ENCODE results near the gene CCDC89. TPM values are rescaled to one million over a fixed set of nuclear protein-coding genes. Genes with fewer than 3 reads are reported as not detected.
A peak's percentile ranks its signal among the peaks of the same experiment; 100 is the strongest.

The CCDC89 gene
- polyA plus RNA-seq (2014; cell fraction: cytosol; rRNA removed), result 5.9 and 7.1 TPM in 2 replicates
- 4.6 and 5.6 TPM in 2 replicates for polyA plus RNA-seq (2014; cell fraction: nucleus; rRNA removed)

DNA sequence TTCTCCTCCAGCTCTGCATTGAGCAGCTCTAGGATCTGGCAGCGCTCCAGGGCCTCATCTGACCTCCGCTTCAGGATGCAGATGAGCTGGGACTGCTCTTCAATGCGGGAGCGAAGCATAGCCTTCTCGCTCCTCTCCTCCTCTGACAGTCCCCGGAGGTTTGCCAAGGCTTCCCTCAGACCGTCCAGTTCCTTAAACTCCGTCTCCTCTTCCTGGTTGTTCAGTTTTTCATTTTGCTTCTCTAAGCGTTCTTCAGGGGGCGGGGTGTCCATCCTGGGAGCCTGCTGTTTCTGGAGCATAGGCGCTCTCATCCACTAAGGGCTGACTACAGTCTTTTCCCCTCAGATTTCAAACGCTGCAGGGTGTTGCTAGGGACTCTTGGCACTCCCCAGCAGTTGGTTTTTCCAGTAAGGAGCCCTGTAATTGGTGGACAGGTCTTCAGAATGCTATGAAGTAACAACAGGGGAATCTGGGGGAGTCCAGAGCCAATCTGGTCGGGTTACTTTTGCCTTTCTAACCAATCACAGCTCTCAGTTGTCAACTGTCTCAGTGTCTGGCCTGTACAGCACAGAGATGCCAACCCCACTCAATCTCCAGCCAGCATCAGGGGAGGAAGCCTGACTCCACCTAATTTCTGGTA, at the start of gene CCDC89:
TSS of gene CCDC89 (minus strand) at position 376 of the 640 bp plus-strand sequence. CDS start at position 311, 65 bp downstream.
- DNase-seq (ENCODE audit: low spot score), result peak; percentile 98

DNA sequence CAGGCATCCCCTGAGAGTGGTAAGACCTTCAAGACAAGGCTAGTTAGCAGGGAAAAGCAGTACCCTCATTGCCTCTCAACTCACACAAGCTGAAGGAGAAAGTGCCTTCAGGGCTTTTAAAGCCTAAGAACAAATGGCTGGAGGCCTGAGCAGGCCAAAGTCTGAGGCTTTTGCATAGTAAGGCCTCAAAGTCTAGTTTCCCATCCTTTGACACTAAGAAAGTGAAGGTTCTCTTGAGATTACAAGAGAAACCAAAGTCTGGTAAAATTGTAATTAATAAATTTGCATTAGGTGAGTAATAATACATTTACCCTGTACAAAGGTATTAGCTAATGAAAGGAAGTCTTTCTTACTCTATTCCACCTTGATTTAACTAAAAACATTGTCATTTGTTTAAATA, 47.0 kb upstream of the CCDC89 start:
- DNase-seq (ENCODE audit: low spot score), result no peak

DNA sequence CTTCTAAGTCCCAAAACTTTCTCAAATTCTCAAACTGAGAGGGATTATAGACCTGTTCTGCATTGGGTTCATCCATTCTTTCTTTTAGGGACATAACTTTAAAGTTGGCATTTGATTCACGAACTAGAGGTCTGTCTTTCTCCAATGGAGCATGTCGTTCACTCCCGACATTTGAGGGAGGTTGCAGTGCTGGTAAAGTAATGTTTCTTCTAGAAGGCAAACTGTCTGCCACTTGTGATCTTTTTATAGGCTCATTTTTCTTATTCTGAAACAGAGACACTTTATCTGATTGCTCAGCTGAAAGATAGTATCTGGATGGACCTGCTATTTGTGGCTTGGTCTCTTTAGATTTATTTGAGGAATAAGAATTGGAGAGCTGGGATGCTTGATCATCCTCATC, 40.4 kb upstream of the CCDC89 start:
- no peak for DNase-seq (ENCODE audit: low spot score)

DNA sequence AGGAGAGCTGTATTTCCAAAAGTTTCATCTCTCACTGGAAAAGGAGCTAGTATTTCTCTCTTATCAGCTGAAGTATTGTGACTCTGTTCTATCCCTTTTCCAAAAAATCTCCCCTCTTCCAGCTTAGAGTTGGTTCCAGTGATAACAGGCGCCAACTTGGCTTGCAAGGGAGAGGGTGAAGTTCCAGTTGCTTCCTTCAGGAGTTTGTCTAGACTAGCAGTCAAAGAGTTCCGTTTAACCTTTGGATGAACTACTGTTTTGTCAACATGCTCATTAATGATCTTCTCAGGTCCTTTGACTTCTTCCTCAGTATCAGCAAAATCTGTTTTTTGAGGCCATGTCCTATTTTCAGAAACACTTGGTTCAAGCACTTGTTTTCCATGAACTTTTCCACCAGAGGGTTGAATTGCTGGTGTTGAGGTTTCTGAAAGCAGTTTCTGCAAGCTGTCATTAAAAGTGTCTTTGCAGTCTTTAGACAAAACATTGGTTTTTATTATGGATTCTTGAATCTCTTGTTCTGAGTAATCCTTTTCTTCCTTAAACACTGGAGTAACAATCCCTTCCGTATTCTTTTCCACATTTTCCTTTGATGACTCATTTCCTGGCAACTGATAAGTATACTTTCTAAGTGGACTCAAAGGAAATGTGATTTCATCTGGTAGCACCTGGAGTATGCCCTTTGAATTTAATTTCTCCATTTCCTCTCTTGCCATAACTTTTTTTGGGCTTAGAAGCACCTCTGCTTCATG, 39.7 kb upstream of the CCDC89 start:
- no peak for DNase-seq (ENCODE audit: low spot score)

DNA sequence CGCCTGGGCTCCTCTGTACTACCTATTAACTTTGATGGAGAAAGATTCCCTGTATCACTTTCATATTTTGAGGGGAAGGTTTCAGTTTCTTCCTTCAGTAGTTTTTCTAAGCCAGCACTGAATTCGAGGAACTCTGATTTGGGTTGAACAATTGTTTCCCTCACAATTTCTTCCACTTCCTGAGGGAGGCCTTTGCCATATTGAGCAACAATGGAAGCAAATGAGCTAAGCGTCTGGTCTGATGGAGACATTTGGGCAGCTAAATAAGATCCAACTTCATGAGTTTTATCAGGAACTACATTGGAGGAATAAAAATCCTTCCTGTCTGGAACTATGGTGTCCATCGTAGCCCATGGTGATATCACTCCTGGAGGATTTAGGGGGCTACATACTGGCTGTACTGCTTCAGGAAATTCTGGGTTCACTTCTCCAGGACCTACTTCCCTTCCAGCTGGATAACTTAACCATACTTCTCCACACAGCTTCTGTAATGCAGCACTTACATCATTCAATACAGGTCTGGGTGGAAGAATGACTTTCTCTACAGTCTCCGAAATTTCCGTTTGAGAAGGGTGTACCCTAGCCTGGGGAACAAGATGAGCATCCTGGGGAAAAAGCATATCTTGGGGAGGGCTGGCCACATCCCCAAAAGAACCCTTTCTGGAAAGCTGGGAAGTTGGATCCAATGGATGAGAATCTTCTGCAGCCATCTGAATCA, 38.9 kb upstream of the CCDC89 start:
- no peak for DNase-seq (ENCODE audit: low spot score)

DNA sequence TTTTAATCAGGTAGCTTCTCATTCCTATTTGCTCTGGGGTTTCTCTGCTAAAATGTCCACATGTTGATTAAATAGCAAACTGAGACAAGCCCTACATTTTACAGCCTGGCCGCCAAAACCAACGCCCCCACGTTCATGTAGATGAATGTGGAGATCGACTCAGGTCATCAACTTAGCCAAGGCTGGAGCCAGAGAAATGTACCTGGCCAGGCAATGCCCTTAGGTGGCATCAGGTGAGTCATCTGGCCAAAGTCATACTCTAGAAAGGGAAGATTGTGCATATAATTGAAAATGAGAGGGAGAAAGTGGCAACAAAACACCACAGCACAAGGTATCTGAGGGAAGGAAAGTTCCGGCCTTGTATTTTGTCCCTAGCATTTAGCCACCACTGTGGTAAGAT, 37.1 kb upstream of the CCDC89 start:
- DNase-seq (ENCODE audit: low spot score), result no peak

DNA sequence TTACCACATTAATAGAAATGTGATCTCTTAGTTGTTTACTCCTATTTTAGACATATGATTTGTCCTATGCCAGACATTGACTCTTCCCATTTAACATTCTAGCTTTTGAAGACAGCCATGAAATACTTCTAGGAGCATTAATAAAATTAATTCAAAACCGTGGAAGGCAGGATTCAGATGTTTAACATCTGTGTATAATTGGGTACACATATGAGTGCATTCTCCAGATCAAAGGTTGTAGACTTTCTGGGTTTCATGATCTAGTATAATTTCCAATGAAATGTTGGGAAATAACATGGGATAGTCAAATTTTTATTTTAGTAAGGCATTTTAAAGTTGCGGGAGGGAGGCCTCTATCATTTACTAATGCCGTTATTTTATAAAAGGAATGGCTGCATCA, 35.2 kb upstream of the CCDC89 start:
- no peak for DNase-seq (ENCODE audit: low spot score)

DNA sequence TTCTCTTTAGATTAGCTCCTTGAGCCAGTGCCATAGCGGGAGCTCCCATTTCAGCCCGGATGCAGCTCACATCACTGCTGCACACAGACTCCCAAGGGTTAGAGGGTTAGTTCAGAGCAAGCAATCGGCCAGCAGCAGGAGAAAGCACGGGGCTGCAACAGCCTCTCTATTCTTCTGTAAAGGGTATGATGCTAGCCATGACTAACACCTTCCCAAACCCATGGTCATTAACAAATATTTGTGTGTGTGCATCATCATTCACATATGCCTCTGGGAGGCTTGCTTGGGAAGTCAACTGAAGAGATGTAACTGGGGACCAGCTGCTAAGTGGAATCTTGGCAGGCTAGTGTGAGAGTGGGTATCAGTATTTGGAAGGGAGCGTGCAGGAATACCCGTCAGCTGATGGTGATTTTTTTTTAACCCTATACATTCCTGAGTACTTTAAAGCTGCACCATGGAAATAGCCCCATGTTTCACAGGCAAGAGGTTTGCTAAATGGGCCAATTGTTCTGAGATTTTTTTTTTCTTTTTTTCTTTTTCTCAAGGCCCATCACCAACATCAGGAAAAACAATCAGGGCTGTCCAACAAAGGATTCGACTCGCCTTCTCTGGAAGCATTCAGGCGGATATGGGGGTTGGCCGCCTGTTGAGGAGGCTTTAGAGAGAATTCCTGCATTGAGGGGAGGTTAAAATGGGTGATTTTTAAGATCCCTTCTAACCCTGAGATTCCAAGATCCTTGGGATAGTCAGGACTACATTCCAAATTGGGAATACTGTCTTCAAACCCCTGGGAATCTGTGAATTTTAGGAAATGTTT, 33.2 kb upstream of the CCDC89 start:
- DNase-seq (ENCODE audit: low spot score), result no peak

DNA sequence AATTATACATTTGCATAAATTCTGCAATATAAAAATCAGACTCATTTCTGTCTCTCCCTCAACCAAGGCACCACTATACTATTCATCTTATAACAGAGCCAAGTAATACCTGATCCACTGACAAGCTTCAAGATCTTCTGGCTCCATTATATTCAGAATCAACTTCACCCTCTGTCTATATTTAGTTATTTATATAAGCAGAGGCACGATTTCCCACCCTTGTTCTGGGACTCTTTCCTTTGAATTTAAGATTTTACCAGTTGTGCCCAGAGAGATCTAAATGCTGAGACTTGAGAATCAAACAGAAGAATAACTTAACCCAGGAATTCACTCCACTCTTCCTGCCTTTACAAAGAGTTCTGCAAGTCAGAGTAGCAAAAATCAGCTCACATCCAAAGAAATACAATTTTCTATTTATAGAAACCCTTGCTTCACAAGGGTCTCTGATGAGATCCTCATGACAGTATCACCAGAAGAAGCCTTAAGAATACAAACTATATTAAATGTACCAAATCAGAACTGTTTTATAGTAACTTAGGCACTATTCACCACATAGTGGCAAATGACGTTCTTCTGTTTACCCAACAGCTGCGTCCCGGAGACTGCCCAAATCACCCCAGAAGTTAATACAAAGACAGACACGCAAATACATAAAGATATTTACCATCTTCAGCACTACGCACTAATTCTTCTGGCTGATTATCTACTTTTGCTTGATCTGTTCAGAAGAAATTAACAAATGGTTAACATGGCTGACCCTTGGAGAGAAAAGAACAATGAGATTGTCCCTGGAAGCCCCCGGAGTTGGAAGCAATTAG, 32.3 kb upstream of the CCDC89 start:
- DNase-seq (ENCODE audit: low spot score), result no peak

DNA sequence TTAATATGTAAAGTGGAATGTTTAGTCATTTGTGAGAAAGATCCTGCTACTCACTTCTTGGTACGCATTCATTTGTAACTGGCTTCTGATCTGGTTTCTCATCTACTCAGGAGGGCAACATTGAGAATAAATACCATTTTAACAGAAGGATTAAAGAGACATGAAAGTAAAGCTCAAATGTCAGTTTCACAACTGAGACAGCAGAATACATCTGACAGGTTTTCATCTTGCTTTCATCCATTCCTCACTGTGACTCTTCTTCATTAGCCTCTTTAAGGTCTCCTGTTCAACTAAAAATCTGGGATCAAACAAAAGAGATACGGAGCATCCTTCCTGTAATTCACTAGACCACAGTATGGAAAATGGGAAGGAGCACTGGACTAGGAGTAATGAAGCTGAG, 31.4 kb upstream of the CCDC89 start:
- DNase-seq (ENCODE audit: low spot score), result no peak

DNA sequence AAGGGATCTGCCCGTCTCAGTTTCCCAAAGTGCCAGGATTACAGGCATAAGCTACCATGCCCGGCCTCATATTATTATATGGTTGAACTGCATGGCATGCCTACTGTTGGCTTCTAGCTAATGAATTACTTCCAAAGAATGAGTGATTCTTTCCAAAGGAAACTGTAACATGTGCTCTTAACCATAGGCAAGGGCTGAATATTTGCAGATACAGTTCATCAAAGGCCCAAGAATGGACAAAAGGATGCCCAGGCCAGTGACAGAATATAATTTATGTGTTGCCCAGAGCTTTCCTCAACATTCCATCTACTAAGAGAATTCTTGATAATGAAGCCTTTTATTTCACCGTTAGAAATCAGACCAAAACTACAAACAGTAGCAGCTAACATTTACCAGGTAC, 27.0 kb upstream of the CCDC89 start:
- no peak for DNase-seq (ENCODE audit: low spot score)

DNA sequence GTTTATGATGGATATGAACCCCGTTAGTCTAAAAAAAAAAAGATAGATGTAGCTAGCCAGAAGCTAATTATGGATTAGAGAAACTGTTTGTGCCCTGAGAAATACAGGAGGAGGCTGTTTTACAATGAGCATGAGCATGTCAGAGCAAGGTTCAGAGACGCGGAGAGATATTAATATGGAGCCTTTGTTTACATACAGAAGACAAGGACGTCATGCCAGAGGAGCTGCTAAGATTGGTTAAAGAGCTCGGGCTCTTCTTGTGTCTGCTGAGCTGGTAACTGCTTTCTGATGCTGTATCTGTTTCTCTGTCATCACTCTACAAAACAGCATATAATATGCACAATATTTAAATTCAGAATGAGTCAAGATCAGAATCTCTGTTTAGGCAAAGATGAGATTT, 24.9 kb upstream of the CCDC89 start:
- peak; percentile 81 for DNase-seq (ENCODE audit: low spot score)

DNA sequence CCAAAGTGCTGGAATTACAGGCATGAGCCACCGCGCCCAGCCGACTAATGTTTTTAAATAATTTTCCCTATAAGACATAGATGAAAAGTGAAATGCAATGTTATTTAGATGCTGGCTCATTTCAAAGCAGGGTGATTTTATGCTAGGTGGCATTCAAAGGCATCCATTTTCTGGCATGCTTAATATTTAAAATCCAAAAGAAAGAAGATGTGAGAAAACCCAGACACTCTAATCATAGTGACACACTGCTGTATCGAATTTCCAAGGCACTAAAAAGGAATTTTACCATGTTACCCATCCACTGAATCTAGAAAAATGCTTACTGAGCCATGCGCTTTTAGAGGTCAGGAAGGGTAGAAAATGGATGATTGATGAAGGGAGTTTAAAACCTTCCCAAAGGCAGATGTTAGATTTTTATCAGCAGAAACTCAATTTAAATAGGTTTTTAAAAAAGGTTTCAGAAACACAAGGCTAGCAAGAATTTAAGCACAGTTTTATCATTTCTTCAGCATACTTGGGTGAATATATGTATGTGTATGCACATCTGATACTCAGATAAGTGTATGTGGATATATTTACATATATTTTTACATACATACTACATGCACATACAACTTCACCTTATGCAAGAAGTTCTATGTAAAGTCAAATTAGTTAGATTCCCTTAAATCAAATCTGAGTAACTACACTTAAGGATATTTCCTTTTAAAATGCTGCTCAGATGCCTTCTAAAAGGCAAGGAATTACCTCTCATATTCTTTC, 24.1 kb upstream of the CCDC89 start:
- DNase-seq (ENCODE audit: low spot score), result peak; percentile 97

DNA sequence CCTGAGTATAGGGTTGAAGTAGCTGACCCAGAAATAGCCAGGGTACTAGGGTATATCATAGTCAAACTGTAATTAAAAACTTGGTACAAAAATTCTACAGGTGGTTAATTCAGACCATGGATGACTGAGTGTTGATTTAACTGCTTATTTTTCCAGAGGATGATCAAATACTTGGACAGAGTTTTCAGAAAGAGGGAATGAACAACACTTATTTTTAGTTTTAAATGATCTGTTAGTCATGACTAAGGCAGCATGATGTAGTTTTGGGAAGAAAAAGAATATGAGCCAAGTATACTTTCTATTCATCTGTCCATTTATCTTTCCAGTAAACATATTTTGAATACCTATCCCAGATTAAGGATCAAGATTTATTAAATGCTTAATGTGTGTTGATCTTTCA, 19.8 kb upstream of the CCDC89 start:
- no peak for DNase-seq (ENCODE audit: low spot score)

DNA sequence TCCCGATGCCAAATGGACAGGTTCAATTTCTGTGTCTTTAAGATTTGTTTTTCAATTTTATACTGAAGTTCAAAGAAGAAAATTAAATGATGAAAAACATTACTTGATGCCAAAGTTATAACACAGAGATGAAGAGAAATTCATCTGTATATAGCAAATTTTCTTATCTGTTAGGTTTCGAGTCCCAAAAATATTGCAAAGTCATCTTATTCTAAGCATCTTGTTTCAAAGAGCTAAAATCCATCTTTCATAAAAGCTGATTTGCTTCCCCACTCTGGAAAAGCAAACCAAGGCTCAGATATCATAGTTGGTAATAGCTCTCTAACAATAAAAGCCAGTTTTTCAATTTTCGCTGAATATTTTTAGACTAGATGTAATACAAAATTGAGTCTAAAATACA, 19.0 kb upstream of the CCDC89 start:
- no peak for DNase-seq (ENCODE audit: low spot score)

DNA sequence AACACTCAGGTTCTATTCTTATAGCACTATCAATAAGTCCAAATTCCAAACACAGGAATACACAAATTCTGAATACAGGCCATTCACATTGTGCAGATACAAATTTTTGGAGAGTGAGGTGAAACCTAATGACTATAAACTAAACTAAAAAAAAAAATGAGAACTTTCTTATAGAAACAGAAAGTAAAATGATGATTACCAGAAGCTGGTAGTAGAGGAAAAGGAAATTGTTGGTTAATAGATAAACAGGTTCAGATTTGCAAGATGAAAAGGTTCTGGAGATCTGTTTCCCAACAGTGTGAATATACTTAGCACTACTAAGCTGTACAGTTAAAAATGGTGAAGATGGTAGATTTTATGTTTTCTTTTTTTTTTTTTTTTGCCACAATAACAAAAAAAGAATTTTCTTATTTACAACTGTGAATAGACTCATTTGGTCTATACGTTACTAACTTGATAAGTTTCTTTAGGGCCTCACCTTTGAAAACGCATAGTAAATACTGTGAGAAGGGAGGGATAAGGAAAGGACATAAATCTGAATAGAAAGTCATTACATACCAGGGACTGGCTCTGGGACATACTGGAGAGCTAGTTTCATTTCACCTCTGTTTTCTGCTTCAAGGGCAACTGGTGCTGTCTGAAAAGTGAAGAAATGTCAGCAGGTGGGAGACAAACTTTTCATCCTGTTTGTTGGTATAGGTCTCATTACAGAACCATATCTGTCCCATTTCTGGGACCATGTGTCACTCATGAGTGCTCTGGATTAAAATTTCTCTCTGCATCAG, 14.2 kb upstream of the CCDC89 start:
- DNase-seq (ENCODE audit: low spot score), result no peak

DNA sequence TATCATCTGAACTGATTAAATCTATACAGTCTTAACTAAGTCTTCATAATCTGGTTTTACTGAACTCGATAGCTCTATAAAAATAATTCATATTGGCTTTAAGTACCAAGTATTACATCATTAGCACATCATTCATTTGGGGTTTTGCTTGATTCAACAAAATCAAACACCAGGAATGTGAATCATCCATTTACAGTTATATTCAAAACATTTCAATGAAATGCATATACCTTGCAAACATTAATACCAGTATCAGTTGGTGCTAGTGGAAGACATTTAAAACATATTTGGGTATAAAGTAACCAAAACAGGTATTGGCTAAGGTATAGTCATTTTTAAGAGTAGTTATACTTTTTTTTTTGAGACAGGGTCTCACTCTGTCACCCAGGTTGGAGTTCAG, 12.2 kb upstream of the CCDC89 start:
- no peak for DNase-seq (ENCODE audit: low spot score)

DNA sequence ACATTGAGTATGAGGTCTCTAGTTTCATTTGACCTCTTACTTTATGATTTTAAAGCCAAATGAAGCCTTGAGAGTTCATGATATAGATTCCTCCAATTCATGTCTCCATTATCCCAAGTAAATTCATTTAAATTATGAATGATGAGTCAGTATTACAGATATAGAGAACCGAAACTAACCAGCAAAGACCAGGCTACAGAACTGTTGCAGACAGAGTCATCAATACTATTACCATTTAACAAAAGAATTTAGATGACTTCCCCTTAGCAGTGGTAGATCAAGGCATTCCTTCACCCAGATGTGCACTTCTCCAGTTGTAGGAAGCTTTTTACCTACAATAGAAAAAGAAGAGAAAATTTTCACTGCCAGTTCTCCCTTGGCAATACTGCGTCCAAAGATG, 11.8 kb upstream of the CCDC89 start:
- no peak for DNase-seq (ENCODE audit: low spot score)

DNA sequence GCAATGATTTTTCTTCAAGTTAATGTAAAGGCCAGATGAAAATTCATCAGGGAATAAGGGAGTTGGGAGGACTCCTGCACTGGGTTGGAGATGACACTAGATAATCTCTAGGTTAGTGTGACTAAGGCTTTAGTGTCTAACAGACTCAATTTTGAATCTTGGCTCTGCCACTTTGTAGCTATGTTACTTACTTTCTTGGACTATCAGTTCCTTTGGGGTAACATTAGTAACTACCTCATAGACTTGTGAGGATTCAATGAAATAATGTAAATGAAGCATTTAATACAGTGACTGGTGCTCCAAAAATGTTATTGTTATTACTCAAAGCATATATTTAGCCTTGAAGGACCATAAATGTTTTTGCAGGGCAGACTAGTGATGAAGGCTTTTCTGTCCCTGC, 9.6 kb upstream of the CCDC89 start:
- DNase-seq (ENCODE audit: low spot score), result no peak

All from SK-N-DZ (cell line).